Measurements from ENCODE around the gene LMBR1. TPM values are rescaled to one million over a fixed set of nuclear protein-coding genes. Genes with fewer than 3 reads are reported as not detected.

Gene LMBR1
- total and polyA plus RNA-seq, 2 experiments from 2014 or later: 37.2 to 53.1 TPM

- Histone ChIP-seq H3K27ac (no peak overlapping the region), H3K4me1 (ENCODE audit: insufficient read depth) (peaks cover 4% of the 10 kb centered on the region), H3K36me3 (replicated peaks; ENCODE audit: insufficient read depth, low read depth) (no peaks in the 10 kb centered on the region), H3K4me2 (no peak overlapping the region), H3K4me3 (no peak overlapping the region), H3K79me2 (no peaks in the 10 kb centered on the region), H3K9me3 (ENCODE audit: low read depth) (no peaks in the 10 kb centered on the region), H3K27me3 (no peaks in the 10 kb centered on the region), H2AFZ (no peak overlapping the region), H4K20me1 (ENCODE audit: insufficient read depth, poor library complexity, severe bottlenecking) (no peaks in the 10 kb centered on the region), H3K9me2 (replicated peaks; ENCODE audit: insufficient read depth) (no peaks in the 10 kb centered on the region)
- DNase-seq (ENCODE audit: low spot score): no peak
- TF ChIP-seq, protein P1, sequence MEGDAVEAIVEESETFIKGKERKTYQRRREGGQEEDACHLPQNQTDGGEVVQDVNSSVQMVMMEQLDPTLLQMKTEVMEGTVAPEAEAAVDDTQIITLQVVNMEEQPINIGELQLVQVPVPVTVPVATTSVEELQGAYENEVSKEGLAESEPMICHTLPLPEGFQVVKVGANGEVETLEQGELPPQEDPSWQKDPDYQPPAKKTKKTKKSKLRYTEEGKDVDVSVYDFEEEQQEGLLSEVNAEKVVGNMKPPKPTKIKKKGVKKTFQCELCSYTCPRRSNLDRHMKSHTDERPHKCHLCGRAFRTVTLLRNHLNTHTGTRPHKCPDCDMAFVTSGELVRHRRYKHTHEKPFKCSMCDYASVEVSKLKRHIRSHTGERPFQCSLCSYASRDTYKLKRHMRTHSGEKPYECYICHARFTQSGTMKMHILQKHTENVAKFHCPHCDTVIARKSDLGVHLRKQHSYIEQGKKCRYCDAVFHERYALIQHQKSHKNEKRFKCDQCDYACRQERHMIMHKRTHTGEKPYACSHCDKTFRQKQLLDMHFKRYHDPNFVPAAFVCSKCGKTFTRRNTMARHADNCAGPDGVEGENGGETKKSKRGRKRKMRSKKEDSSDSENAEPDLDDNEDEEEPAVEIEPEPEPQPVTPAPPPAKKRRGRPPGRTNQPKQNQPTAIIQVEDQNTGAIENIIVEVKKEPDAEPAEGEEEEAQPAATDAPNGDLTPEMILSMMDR (IDR thresholded peaks at IDR 0.05; ENCODE audit: poor library complexity): no peak
- TF ChIP-seq EZH2phosphoT487 (IDR thresholded peaks at IDR 0.05; ENCODE audit: low read depth, severe bottlenecking, unreplicated experiment) (no peak), EZH2 (IDR thresholded peaks at IDR 0.05; ENCODE audit: borderline replicate concordance) (no peak)
These were observed 102.7 kb downstream of the LMBR1 start for GRCh38 chr7:156790264-156790663.

DNA sequence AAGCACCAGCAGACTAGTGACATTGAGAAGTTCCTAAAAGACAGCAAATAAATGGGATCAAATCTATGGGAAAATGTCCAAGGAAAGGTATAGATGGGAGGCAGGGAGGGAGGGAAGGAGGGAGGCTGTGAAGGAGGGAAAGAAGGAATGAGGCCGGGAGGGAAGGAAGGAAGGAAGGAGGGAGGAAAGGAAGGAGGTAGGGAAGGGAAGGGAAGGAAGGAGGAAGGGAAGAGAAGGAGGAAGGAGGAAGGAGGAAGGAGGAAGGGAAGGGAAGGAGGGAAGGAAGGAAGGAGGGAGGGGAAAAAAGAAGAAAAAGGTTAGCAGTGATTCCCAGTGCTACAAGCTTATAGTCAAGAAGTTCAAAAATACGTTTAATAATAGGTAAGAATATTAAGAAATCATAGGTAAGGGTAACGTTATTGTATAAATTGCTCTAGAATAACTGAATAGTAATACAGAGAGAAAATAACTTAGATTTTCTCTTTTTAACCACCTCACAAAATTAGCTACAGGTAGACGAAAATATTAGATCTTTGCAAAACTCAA is 106.9 kb downstream of the LMBR1 start:
- H3K36me3 ChIP-seq (replicated peaks; ENCODE audit: insufficient read depth, low read depth): no peaks in the 10 kb centered on the region
- TF ChIP-seq EZH2phosphoT487 (IDR thresholded peaks at IDR 0.05; ENCODE audit: low read depth, severe bottlenecking, unreplicated experiment) (no peak), EZH2 (IDR thresholded peaks at IDR 0.05; ENCODE audit: borderline replicate concordance) (no peak)
- TF ChIP-seq, protein P1 (IDR thresholded peaks at IDR 0.05; ENCODE audit: poor library complexity): no peak
- H3K4me3 ChIP-seq: no peak overlapping the region
- no peak overlapping the region for H3K27ac ChIP-seq
- H3K79me2 ChIP-seq: no peaks in the 10 kb centered on the region
- H3K27me3 ChIP-seq: no peaks in the 10 kb centered on the region
- 91% methylated on average over 4 of the region's 4 CpGs for WGBS (ENCODE audit: low lambda C conversion rate, missing lambda C conversion rate)
- no peak overlapping the region for H3K4me2 ChIP-seq
- no peaks in the 10 kb centered on the region for H4K20me1 ChIP-seq (ENCODE audit: insufficient read depth, poor library complexity, severe bottlenecking)
- no peak overlapping the region for H2AFZ ChIP-seq
- H3K9me3 ChIP-seq (ENCODE audit: low read depth): no peaks in the 10 kb centered on the region
- no peak for DNase-seq (ENCODE audit: low spot score)
- H3K4me1 ChIP-seq (ENCODE audit: insufficient read depth): peaks cover 4% of the 10 kb centered on the region
- H3K9me2 ChIP-seq (replicated peaks; ENCODE audit: insufficient read depth): no peaks in the 10 kb centered on the region

GRCh38 chr7:156783864-156784263 is 109.1 kb downstream of the LMBR1 start:
- no peaks in the 10 kb centered on the region for H3K9me2 ChIP-seq (replicated peaks; ENCODE audit: insufficient read depth)
- no peak for DNase-seq (ENCODE audit: low spot score)
- H3K27ac ChIP-seq: no peak overlapping the region
- WGBS (ENCODE audit: low lambda C conversion rate, missing lambda C conversion rate): 90% methylated on average over 4 of the region's 4 CpGs
- H3K9me3 ChIP-seq (ENCODE audit: low read depth): no peaks in the 10 kb centered on the region
- no peak overlapping the region for H3K4me3 ChIP-seq
- no peaks in the 10 kb centered on the region for H3K4me1 ChIP-seq (ENCODE audit: insufficient read depth)
- no peak overlapping the region for H3K4me2 ChIP-seq
- TF ChIP-seq EZH2 (IDR thresholded peaks at IDR 0.05; ENCODE audit: borderline replicate concordance): no peak
- TF ChIP-seq, protein P1 (IDR thresholded peaks at IDR 0.05; ENCODE audit: poor library complexity): no peak
- TF ChIP-seq EZH2phosphoT487 (IDR thresholded peaks at IDR 0.05; ENCODE audit: low read depth, severe bottlenecking, unreplicated experiment): no peak
- H3K27me3 ChIP-seq: no peaks in the 10 kb centered on the region
- no peak overlapping the region for H2AFZ ChIP-seq
- no peaks in the 10 kb centered on the region for H3K36me3 ChIP-seq (replicated peaks; ENCODE audit: insufficient read depth, low read depth)
- H3K79me2 ChIP-seq: no peaks in the 10 kb centered on the region
- no peaks in the 10 kb centered on the region for H4K20me1 ChIP-seq (ENCODE audit: insufficient read depth, poor library complexity, severe bottlenecking)

GRCh38 chr7:156781972-156782371 is 111.0 kb downstream of the LMBR1 start:
- WGBS (ENCODE audit: low lambda C conversion rate, missing lambda C conversion rate): 98% methylated on average over 2 of the region's 2 CpGs
- Histone ChIP-seq H3K4me3 (no peak overlapping the region), H3K36me3 (replicated peaks; ENCODE audit: insufficient read depth, low read depth) (no peaks in the 10 kb centered on the region), H3K27me3 (no peaks in the 10 kb centered on the region), H2AFZ (no peak overlapping the region), H3K4me2 (no peak overlapping the region), H3K27ac (no peak overlapping the region), H3K79me2 (no peaks in the 10 kb centered on the region), H3K4me1 (ENCODE audit: insufficient read depth) (no peaks in the 10 kb centered on the region), H3K9me3 (ENCODE audit: low read depth) (no peaks in the 10 kb centered on the region), H4K20me1 (ENCODE audit: insufficient read depth, poor library complexity, severe bottlenecking) (no peaks in the 10 kb centered on the region), H3K9me2 (replicated peaks; ENCODE audit: insufficient read depth) (no peaks in the 10 kb centered on the region)
- TF ChIP-seq EZH2 (IDR thresholded peaks at IDR 0.05; ENCODE audit: borderline replicate concordance) (no peak), EZH2phosphoT487 (IDR thresholded peaks at IDR 0.05; ENCODE audit: low read depth, severe bottlenecking, unreplicated experiment) (no peak)
- TF ChIP-seq, protein P1 (IDR thresholded peaks at IDR 0.05; ENCODE audit: poor library complexity): no peak
- no peak for DNase-seq (ENCODE audit: low spot score)
